Esophagus muscularis mucosa (tissue), 4 donors: ENCODE measurements around the gene TBC1D5. TPM values are rescaled to one million over a fixed set of nuclear protein-coding genes. Genes with fewer than 3 reads are reported as not detected.

Experiments
- DNase-seq: peaks from one replicate; pipeline ENCODE4 v3.0.0-alpha.2; 2017; ENCODE audit errors: extremely low spot score
- H3K27ac ChIP-seq, 4 donors: fragments of 200-600 bp; sonication (generic); replicated peaks in 1 of 4; 1 replicate in 3 of 4; 2 replicates in 1 of 4; pipeline ENCODE4 v1.5.1; 2016 to 2019; ENCODE audit warnings: mild to moderate bottlenecking in 1 of 4
- H3K27me3 ChIP-seq, 4 donors: fragments of 200-600 bp; sonication (generic); one replicate each; pipeline versions ENCODE4 v1.5.1 to v1.6.0; 2016 to 2019
- H3K36me3 ChIP-seq, 4 donors: fragments of 200-600 bp; sonication (generic); one replicate each; pipeline ENCODE4 v1.5.1; 2016 to 2019
- H3K4me1 ChIP-seq, 4 donors: fragments of 200-600 bp; sonication (generic); one replicate each; pipeline ENCODE4 v1.5.1; 2016 to 2019
- H3K4me3 ChIP-seq, 4 donors: fragments of 200-600 bp; sonication (generic); 1 replicate in 2 of 4; 2 replicates in 2 of 4; pipeline ENCODE4 v1.5.1; 2016 to 2019; ENCODE audit warnings: mild to moderate bottlenecking in 4 of 4, moderate library complexity in 1 of 4
- H3K9me3 ChIP-seq, 4 donors: fragments of 200-600 bp; sonication (generic); 1 replicate in 3 of 4; 2 replicates in 1 of 4; pipeline ENCODE4 v1.5.1; 2016 to 2019
- EP300 ChIP-seq: sonication (generic); formaldehyde crosslinking; IDR thresholded peaks from one replicate; pipeline ENCODE4 v1.6.1; 2017; ENCODE audit warnings: antibody characterized with exemption
- POLR2A ChIP-seq: fragments of 450-650 bp; IDR thresholded peaks from one replicate; pipeline ENCODE4 v1.6.1; 2017; ENCODE audit warnings: antibody characterized with exemption, moderate library complexity, mild to moderate bottlenecking, low read depth
- POLR2AphosphoS5 ChIP-seq, 2 donors: sonication (generic); formaldehyde crosslinking; IDR thresholded peaks; one replicate each; pipeline ENCODE4 v1.6.1; 2017; ENCODE audit warnings: antibody characterized with exemption in 2 of 2
- WGBS: methylation state at CpG from one replicate; pipeline ENCODE4 v1.1.5; 2018; 5-methylcytosine and 5-hydroxymethylcytosine counted together
- intact Hi-C: fragments of 100-400 bp; cut with DNase I; formaldehyde crosslinking; loops from one replicate; pipeline ENCODE4 v1.15.1; 2023
- total RNA-seq, 4 donors: library from RNA; depleted of rRNA; stranded (reverse); fragments of >200 nt; gene quantifications; one replicate each; pipeline versions ENCODE4 v1.1.0 to v1.2.1, GENCODE V29; 2016
- TF ChIP-seq, protein P1 (sequence below), 3 experiments: fragments of 200-600 bp in 2 of 3; fragments of 450-650 bp in 1 of 3; sonication (generic) in 2 of 3; IDR thresholded peaks; one replicate each; pipeline ENCODE4 v1.5.1; 2017 to 2019; ENCODE audit warnings: antibody characterized with exemption in 3 of 3, mild to moderate bottlenecking in 2 of 3, moderate library complexity in 1 of 3

TBC1D5 gene
- total RNA-seq, 4 donors from 2014 or later, result 54.0 to 83.1 (median 63.6) TPM

DNA sequence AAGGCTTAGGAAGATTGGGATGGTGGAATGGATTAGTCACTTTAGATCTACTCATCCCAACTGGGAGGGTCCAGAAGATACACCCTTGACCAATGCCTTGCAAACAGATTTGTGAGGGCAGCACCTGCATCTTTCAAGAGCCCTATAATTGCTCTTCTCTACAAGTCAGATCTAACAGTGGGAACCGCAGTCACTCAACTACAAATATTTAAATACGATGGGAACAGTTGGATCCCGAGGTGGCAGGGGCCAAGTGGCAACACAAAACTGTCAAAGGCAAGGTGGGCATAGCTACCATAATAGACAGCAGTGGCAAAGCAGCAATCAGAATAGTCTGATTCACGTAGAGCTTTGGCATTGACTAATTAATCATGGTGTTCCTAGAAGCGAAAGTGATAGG, 152.0 kb downstream of the TBC1D5 start:
- peaks cover 0 to 19% (median 10%) of the 10 kb centered on the region in 4 donors for H3K9me3 ChIP-seq
- intact Hi-C loops, result no loop called here
- 99% methylated on average over 5 of the region's 5 CpGs for WGBS
- DNase-seq, result no peak
- TF ChIP-seq, protein P1, sequence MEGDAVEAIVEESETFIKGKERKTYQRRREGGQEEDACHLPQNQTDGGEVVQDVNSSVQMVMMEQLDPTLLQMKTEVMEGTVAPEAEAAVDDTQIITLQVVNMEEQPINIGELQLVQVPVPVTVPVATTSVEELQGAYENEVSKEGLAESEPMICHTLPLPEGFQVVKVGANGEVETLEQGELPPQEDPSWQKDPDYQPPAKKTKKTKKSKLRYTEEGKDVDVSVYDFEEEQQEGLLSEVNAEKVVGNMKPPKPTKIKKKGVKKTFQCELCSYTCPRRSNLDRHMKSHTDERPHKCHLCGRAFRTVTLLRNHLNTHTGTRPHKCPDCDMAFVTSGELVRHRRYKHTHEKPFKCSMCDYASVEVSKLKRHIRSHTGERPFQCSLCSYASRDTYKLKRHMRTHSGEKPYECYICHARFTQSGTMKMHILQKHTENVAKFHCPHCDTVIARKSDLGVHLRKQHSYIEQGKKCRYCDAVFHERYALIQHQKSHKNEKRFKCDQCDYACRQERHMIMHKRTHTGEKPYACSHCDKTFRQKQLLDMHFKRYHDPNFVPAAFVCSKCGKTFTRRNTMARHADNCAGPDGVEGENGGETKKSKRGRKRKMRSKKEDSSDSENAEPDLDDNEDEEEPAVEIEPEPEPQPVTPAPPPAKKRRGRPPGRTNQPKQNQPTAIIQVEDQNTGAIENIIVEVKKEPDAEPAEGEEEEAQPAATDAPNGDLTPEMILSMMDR (IDR thresholded peaks at IDR 0.05), result no peak
- TF ChIP-seq EP300, result no peak
- TF ChIP-seq POLR2AphosphoS5 (IDR thresholded peaks at IDR 0.05), result no peak
- TF ChIP-seq POLR2A, result no peak
- H3K27me3 ChIP-seq, result no peaks in the 10 kb centered on the region
- no peak overlapping the region for H3K4me3 ChIP-seq
- peaks cover 0 to 8% (median 0%) of the 10 kb centered on the region in 4 donors for H3K36me3 ChIP-seq
- no peak overlapping the region for H3K27ac ChIP-seq
- H3K4me1 ChIP-seq, result no peaks in the 10 kb centered on the region

DNA sequence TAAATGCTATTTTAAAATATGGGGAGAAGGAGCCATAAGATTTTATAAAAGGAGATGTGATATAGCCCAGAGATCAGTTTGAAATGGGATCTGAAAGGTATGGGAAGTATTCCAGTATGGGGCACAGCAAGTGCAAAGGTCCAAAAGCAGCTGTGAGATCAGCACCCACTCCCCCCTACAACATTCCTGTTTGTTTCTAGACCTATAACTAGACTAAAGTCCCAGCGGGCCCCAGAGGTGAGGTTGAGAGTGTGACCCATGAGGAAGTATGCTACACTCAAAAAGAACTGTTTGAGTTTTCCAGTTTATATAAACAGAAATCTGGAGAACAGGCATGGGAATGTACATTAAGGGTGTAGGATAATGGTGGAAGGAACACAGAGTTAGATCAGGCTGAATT, 152.5 kb downstream of the TBC1D5 start:
- no peaks in the 10 kb centered on the region for H3K27me3 ChIP-seq
- no peak overlapping the region for H3K27ac ChIP-seq
- H3K9me3 ChIP-seq, result peaks cover 0 to 19% (median 10%) of the 10 kb centered on the region in 4 donors
- H3K4me1 ChIP-seq, result no peaks in the 10 kb centered on the region
- TF ChIP-seq POLR2A (no peak), EP300 (no peak), POLR2AphosphoS5 (IDR thresholded peaks at IDR 0.05) (no peak)
- TF ChIP-seq, protein P1 (IDR thresholded peaks at IDR 0.05), result no peak
- H3K36me3 ChIP-seq, result peaks cover 0 to 8% (median 0%) of the 10 kb centered on the region in 4 donors
- 92% methylated on average over 1 of the region's 1 CpG for WGBS
- H3K4me3 ChIP-seq, result no peak overlapping the region
- intact Hi-C loops, result no loop called here
- DNase-seq, result no peak

DNA sequence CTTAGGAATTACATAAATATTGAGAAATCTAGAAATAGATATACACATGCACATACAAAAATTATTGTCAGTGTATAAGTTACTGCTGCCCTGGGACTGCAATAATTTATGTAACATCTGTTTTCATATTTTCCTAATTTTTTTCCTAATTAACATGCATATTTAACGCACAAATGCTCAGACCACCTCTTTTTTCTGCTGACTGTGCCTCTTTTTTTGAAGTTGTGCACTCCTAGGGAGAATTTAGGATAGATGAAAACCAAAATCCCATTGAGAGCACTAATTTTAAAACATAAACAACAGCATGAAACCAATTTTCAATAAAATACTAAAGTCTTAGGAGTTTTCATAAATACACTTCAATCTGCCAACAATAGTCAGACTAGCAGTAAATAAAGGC, 154.0 kb downstream of the TBC1D5 start:
- Histone ChIP-seq H3K27me3 (no peaks in the 10 kb centered on the region), H3K27ac (no peak overlapping the region), H3K9me3 (peaks cover 0 to 19% (median 10%) of the 10 kb centered on the region in 4 donors), H3K36me3 (peaks cover 0 to 8% (median 0%) of the 10 kb centered on the region in 4 donors), H3K4me1 (no peaks in the 10 kb centered on the region), H3K4me3 (no peak overlapping the region)
- intact Hi-C loops, result no loop called here
- no peak for DNase-seq
- TF ChIP-seq POLR2AphosphoS5 (IDR thresholded peaks at IDR 0.05), result no peak
- no peak for TF ChIP-seq EP300
- no peak for TF ChIP-seq POLR2A
- TF ChIP-seq, protein P1 (IDR thresholded peaks at IDR 0.05), result no peak
- WGBS, result 93% methylated on average over 1 of the region's 1 CpG

DNA sequence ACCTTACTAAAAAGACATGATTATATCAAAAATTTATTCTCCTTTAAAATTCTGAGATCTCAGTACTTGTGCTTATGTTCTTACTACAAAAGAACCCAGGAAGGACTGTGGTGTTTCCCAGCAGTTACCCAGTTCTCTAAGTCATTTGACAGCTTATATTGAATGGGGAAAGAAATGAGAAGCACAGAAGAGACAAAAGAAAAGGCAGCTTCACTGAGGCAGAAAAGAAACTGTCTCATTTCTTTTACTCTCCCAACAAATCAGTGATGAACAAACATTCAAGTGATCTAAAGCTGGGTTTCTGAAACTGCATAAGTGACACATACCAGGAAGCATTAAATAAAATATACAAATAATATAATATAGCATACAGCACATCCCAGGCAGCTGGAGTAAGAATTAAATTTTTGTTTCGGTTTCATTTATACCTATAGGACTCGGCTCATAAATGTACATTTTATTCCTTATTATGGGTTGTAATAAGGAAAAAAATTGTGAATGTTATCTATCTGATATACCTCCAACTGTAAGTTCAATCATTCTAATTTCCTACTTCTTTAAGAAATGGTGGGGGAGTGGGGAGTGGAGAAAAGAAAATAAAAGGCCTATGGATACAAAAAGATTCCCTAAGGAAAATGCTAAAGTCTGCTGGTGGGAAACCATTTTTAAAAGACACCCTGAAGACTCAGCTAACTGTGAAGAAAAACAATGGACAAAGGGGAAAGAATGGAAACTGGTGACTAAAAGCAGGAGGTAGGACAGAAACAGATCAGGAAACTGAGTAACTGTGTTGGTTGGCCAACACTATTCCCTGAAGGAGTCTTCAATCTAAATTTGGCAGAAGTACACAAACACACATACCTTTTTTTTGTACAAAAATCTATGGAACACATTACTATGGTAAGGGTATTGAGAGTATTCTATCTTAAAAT, 156.8 kb downstream of the TBC1D5 start:
- Histone ChIP-seq H3K36me3 (peaks cover 0 to 6% (median 0%) of the 10 kb centered on the region in 4 donors), H3K27me3 (no peaks in the 10 kb centered on the region), H3K4me3 (no peak overlapping the region), H3K27ac (no peak overlapping the region), H3K9me3 (peaks cover 0 to 12% (median 8%) of the 10 kb centered on the region in 4 donors), H3K4me1 (no peaks in the 10 kb centered on the region)
- DNase-seq, result no peak
- no peak for TF ChIP-seq EP300
- TF ChIP-seq POLR2AphosphoS5 (IDR thresholded peaks at IDR 0.05), result no peak
- no peak for TF ChIP-seq POLR2A
- TF ChIP-seq, protein P1 (IDR thresholded peaks at IDR 0.05), result no peak
- WGBS, result 92% methylated on average over 2 of the region's 2 CpGs
- intact Hi-C loops, result no loop called here
